Lung (tissue), 12 donors: ENCODE measurements around the gene GNRH2. TPM values are rescaled to one million over a fixed set of nuclear protein-coding genes. Genes with fewer than 3 reads are reported as not detected.
"Not testable (repeated sequence)": the region's sequence is repeated elsewhere in the genome, so short reads cannot be mapped to it uniquely, and the experiment has no call there.

ENCODE experiments used
- ATAC-seq: fragments of 200-7000 bp; cut with Tn5 transposase; one replicate; pipeline ENCODE4 v1.9.1; 2020; ENCODE audit warnings: moderate number of reproducible peaks; ENCODE audit not compliant: insufficient read depth, low FRiP score
- DNase-seq, 3 donors: peaks; one replicate each; pipeline ENCODE4 v3.0.0-alpha.2; 2013 to 2017
- H3K27ac ChIP-seq, 2 donors: one replicate each; pipeline ENCODE4 v1.5.1; 2013; ENCODE audit warnings: mild to moderate bottlenecking in 2 of 2, moderate library complexity in 2 of 2, control low read depth in 1 of 2, inconsistent platforms in 1 of 2, low read depth in 1 of 2, low read length in 1 of 2
- H3K27me3 ChIP-seq, 3 donors: one replicate each; pipeline ENCODE4 v1.5.1; 2013; ENCODE audit warnings: low read length in 2 of 3; ENCODE audit not compliant: control insufficient read depth in 3 of 3, insufficient read depth in 3 of 3
- H3K36me3 ChIP-seq, 4 donors: one replicate each; pipeline ENCODE4 v1.5.1; 2013; ENCODE audit warnings: low read length in 4 of 4, mild to moderate bottlenecking in 1 of 4, moderate library complexity in 1 of 4; ENCODE audit not compliant: control insufficient read depth in 4 of 4, insufficient read depth in 4 of 4
- H3K4me1 ChIP-seq, 5 donors: one replicate each; pipeline ENCODE4 v1.5.1; 2013; ENCODE audit warnings: low read length in 5 of 5, mild to moderate bottlenecking in 2 of 5, moderate library complexity in 1 of 5; ENCODE audit not compliant: control insufficient read depth in 5 of 5, insufficient read depth in 5 of 5
- H3K4me3 ChIP-seq: one replicate; pipeline ENCODE4 v1.5.1; 2013; ENCODE audit warnings: mild to moderate bottlenecking, control low read depth, moderate library complexity
- H3K9ac ChIP-seq, 2 donors: one replicate each; pipeline ENCODE4 v1.5.1; 2013; ENCODE audit warnings: low read length in 2 of 2, control low read depth in 1 of 2; ENCODE audit not compliant: insufficient read depth in 1 of 2
- H3K9me3 ChIP-seq, 4 donors: one replicate each; pipeline ENCODE4 v1.5.1; 2013; ENCODE audit warnings: low read length in 3 of 4, mild to moderate bottlenecking in 1 of 4, moderate library complexity in 1 of 4; ENCODE audit not compliant: control insufficient read depth in 4 of 4, insufficient read depth in 3 of 4
- CTCF ChIP-seq: IDR thresholded peaks from 2 replicates; pipeline ENCODE4 v1.5.1; 2012; ENCODE audit warnings: mild to moderate bottlenecking; ENCODE audit errors: control extremely low read depth, extremely low read depth
- WGBS, 2 donors: extraction: QIAGEN DNeasy Blood & Tissue Kit; methylation state at CpG; one replicate each; pipeline ENCODE4 v1.1.7; 2013; 5-methylcytosine and 5-hydroxymethylcytosine counted together
- polyA plus RNA-seq, 2 donors: library from polyadenylated mRNA; stranded (reverse); fragments of 200-250 nt; gene quantifications; one replicate each; pipeline ENCODE4 v1.2.1, GENCODE V29; 2013
- total RNA-seq, 2 donors: library from RNA; depleted of rRNA in 1 of 2; stranded (reverse); fragments of >200 nt in 1 of 2; gene quantifications; one replicate each; pipeline ENCODE4 v1.2.1, GENCODE V29; 2014 to 2021
- donor health status: control.
- donor health status: control.
- donor health status: Bipolar disorder and iron deficiency.
- donor health status: healthy.
- donor health status: DM: yes; HTN: yes; CAD: no.

GNRH2 gene
- total and polyA plus RNA-seq, 4 donors = 0.14 to 0.46 (median 0.16) TPM; not detected in 1

DNA sequence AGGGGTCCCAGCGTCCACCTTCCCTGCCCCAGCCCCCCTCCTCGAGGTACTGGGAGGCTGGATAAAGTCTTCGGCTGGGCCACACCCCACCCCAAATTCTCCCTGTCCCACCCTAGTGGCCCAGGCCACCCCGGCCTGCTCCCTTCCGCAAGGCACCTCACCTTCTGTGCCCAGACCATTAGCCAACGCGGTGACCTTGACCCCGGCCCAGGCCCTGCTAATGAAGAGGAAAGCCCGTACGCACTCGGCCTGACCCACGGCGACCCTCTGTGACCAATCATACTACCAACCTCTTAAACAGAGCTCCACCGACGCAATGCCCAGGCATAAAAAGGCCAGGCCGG, 27.8 kb downstream of the GNRH2 start:
- ATAC-seq (no peak), DNase-seq (no peak)
- Histone ChIP-seq H3K27me3 (peaks cover 0 to 22% (median 15%) of the 10 kb centered on the region in 3 donors), H3K36me3 (no peaks in the 10 kb centered on the region), H3K9me3 (peaks cover 0 to 1% (median 0%) of the 10 kb centered on the region in 4 donors), H3K4me3 (no peak overlapping the region), H3K9ac (no peak overlapping the region), H3K27ac (no peak overlapping the region), H3K4me1 (peaks cover 0 to 13% (median 0%) of the 10 kb centered on the region in 5 donors)
- no peak for TF ChIP-seq CTCF
- WGBS, 2 donors = 55 to 72% methylated on average over 14 to 16 of the region's 16 CpGs

- peak within 1 kb of the TSS; percentile 30 for H3K4me3 ChIP-seq
- H3K4me1 ChIP-seq = peaks cover 0 to 14% (median 0%) of the 10 kb centered on the region in 5 donors
- ATAC-seq (peak; percentile 59), DNase-seq (peak in 2 of 3 donors; percentile 29 to 35)
- H3K36me3 ChIP-seq = no peaks in the 10 kb centered on the region
- H3K9me3 ChIP-seq = peaks cover 0 to 1% (median 0%) of the 10 kb centered on the region in 4 donors
- no peak for TF ChIP-seq CTCF
- WGBS, 2 donors = 7 to 9% methylated on average over 57 to 95 of the region's 95 CpGs
- H3K27ac ChIP-seq = no peak within 1 kb of the TSS
- H3K27me3 ChIP-seq = peaks cover 0 to 22% (median 15%) of the 10 kb centered on the region in 3 donors
- no peak within 1 kb of the TSS for H3K9ac ChIP-seq
Observed at GRCh38 chr20:3071610-3072529, 28.4 kb downstream of the GNRH2 start, which contains the start of gene OXT. OXT (plus strand) TSS chr20:3071620; CDS start chr20:3071656, 36 bp downstream.

DNA sequence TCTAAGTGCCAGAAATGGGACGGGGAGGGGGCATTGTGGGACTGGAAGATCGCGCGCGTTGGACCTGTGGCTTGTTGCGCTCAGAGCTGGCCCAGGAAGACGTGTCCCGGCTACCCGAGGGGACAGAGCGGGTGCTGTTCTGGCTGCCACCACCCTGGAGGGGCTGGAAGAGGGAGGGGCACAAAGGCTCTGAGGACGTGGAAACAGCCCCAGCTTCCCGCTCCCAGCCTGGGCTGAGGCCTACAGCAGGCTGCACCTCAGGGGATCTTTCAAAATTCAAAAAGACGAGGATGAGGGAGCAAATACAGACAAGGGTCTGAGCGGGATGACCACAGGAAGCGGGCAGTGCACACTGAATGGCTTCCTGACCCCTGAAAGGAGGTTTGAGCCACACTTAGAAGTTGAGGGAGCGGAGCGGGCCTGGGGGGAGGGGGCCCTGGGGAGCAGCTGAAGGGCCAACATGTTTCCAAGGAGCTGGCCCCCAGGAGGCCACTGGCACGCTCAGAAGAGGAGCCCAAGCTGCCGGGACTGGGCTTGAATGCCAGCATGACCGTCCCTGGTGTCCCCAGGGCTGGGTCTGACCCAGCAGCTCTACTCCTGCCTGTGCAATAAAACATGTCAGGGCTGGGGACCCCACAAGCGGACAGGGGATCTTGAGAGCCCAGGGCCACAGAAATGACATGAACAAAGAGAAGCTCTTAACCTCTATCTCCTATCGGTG, 29.3 kb downstream of the GNRH2 start:
- no peak overlapping the region for H3K27ac ChIP-seq
- peak overlapping the region; percentile 30 for H3K4me3 ChIP-seq
- no peaks in the 10 kb centered on the region for H3K36me3 ChIP-seq
- 78 to 79% methylated on average over 22 of the region's 22 CpGs for WGBS, 2 donors
- no peak for DNase-seq
- ATAC-seq = no peak
- TF ChIP-seq CTCF = no peak
- H3K27me3 ChIP-seq = peaks cover 0 to 22% (median 15%) of the 10 kb centered on the region in 3 donors
- H3K9me3 ChIP-seq = peaks cover 0 to 1% (median 0%) of the 10 kb centered on the region in 4 donors
- no peak overlapping the region for H3K9ac ChIP-seq
- peaks cover 0 to 15% (median 0%) of the 10 kb centered on the region in 5 donors for H3K4me1 ChIP-seq

DNA sequence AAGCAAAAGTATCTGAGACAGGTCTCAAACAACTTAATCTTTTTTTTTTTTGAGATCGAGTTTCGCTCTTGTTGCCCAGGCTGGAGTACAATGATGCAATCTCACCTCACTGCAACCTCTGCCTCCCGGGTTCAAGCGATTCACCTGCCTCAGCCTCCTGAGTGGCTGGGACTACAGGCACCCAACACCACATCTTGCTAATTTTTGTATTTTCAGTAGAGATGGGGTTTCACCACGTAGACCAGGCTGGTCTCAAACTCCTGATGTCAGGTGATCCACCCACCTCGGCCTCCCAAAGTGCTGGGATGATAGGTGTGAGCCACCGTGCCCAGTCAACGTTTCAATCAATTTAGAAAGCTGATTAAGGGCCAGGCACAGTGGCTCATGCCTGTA, 29.8 kb downstream of the GNRH2 start:
- not testable (repeated sequence) for ATAC-seq, H3K36me3 ChIP-seq, H3K4me3 ChIP-seq, H3K9me3 ChIP-seq, H3K9ac ChIP-seq, H3K27ac ChIP-seq, DNase-seq
- H3K4me1 ChIP-seq = peaks cover 0 to 15% (median 0%) of the 10 kb centered on the region in 5 donors
- WGBS, 2 donors = 87 to 91% methylated on average over 8 of the region's 8 CpGs
- H3K27me3 ChIP-seq = peaks cover 0 to 24% (median 19%) of the 10 kb centered on the region in 3 donors
